Osteocyte (in vitro differentiated cells): ENCODE results near the gene TPK1. TPM values are rescaled to one million over a fixed set of nuclear protein-coding genes. Genes with fewer than 3 reads are reported as not detected.

Source experiments
- DNase-seq: peaks from one replicate; pipeline ENCODE4 v3.0.0; 2021; ENCODE audit warnings: mixed read lengths; ENCODE audit not compliant: unreplicated experiment; ENCODE audit errors: extremely low spot score
- H3K27ac Mint-ChIP-seq: one replicate; pipeline ENCODE4 v1.8.0; 2021; ENCODE audit warnings: mild to moderate bottlenecking, mixed read lengths; ENCODE audit not compliant: unreplicated experiment
- H3K27me3 Mint-ChIP-seq: one replicate; pipeline ENCODE4 v1.8.0; 2021; ENCODE audit warnings: mixed read lengths; ENCODE audit not compliant: unreplicated experiment
- H3K36me3 Mint-ChIP-seq: one replicate; pipeline ENCODE4 v1.8.0; 2021; ENCODE audit warnings: mixed read lengths; ENCODE audit not compliant: unreplicated experiment
- H3K4me1 Mint-ChIP-seq: one replicate; pipeline ENCODE4 v1.8.0; 2021; ENCODE audit warnings: mixed read lengths; ENCODE audit not compliant: unreplicated experiment
- H3K4me3 Mint-ChIP-seq: one replicate; pipeline ENCODE4 v1.8.0; 2021; ENCODE audit warnings: mild to moderate bottlenecking, moderate library complexity, mixed read lengths; ENCODE audit not compliant: unreplicated experiment
- H3K9me3 Mint-ChIP-seq: one replicate; pipeline ENCODE4 v1.8.0; 2021; ENCODE audit warnings: mixed read lengths; ENCODE audit not compliant: unreplicated experiment
- total RNA-seq: library from RNA; stranded (reverse); gene quantifications from 2 replicates; pipeline ENCODE4 v1.2.1, GENCODE V29; 2021
- TF ChIP-seq, protein P1 (sequence below): fragments of 200-600 bp; sonication (generic); IDR thresholded peaks from 2 replicates; pipeline ENCODE4 v1.5.0; 2021; ENCODE audit warnings: antibody characterized with exemption, mild to moderate bottlenecking, moderate library complexity

Gene TPK1
- total RNA-seq, 1 donor from 2014 or later, result 5.6 TPM

DNA sequence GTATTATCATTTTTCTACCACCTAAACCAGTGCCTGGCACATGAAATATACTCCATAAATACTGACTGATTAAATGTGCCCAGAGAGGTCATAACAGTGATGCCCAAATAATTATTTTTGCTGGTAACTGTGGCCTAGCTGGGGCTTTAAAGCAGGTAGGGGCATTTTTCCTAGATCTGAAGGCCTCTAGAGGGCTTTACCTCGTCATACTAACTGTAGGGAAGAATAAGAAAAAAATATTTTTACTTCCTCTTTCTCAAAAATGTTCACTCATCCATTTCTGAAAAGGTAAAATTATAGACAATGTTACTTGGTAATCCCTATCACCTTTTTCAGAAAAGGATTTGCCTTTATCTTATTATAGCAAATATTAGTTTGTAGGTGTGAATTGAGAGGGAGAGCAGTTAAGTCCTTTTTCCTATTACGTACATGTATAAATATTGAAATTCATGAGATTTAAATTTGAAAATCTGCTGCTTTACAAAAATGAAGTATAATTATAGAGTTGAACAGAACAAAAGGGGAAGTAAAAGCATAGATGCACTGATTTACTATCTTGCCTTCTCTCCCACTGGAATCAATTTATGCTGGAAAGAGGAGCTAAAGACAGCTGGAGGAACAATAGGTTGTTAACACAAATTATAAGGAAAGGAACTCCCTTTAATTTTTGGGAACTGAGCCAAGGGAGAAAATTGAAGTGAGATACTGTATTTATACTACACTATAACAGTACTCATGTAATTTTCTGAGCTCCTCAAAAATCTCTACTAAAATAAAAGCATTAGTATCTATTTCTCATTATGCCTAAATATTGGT, 360.8 kb downstream of the TPK1 start:
- Mint-ChIP-seq H3K4me3 (no peak overlapping the region), H3K9me3 (no peaks in the 10 kb centered on the region), H3K27me3 (no peaks in the 10 kb centered on the region), H3K27ac (no peak overlapping the region), H3K4me1 (no peaks in the 10 kb centered on the region), H3K36me3 (no peaks in the 10 kb centered on the region)
- DNase-seq, result no peak
- TF ChIP-seq, protein P1, sequence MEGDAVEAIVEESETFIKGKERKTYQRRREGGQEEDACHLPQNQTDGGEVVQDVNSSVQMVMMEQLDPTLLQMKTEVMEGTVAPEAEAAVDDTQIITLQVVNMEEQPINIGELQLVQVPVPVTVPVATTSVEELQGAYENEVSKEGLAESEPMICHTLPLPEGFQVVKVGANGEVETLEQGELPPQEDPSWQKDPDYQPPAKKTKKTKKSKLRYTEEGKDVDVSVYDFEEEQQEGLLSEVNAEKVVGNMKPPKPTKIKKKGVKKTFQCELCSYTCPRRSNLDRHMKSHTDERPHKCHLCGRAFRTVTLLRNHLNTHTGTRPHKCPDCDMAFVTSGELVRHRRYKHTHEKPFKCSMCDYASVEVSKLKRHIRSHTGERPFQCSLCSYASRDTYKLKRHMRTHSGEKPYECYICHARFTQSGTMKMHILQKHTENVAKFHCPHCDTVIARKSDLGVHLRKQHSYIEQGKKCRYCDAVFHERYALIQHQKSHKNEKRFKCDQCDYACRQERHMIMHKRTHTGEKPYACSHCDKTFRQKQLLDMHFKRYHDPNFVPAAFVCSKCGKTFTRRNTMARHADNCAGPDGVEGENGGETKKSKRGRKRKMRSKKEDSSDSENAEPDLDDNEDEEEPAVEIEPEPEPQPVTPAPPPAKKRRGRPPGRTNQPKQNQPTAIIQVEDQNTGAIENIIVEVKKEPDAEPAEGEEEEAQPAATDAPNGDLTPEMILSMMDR, result no peak

DNA sequence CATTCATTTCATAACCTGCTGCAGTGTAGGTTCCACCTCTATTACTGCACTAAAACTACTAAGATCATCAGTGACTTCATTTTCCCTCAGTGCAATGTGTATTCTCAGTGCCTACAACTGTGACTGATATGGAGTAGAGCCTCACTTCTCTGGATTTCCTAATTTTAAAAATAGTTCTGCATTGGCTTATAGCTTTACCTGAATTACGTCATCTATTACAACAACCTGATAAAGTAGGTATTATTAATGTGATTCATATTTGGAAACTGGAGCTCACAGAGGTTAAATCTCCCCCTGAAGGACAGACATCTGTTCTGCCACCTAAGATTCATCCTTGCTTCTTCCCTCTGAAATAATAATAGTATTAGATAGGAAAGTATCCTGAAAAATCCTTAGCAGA, 361.5 kb downstream of the TPK1 start:
- Mint-ChIP-seq H3K27me3 (no peaks in the 10 kb centered on the region), H3K36me3 (no peaks in the 10 kb centered on the region), H3K4me3 (no peak overlapping the region), H3K4me1 (no peaks in the 10 kb centered on the region), H3K9me3 (no peaks in the 10 kb centered on the region), H3K27ac (no peak overlapping the region)
- DNase-seq, result no peak
- TF ChIP-seq, protein P1, result no peak

DNA sequence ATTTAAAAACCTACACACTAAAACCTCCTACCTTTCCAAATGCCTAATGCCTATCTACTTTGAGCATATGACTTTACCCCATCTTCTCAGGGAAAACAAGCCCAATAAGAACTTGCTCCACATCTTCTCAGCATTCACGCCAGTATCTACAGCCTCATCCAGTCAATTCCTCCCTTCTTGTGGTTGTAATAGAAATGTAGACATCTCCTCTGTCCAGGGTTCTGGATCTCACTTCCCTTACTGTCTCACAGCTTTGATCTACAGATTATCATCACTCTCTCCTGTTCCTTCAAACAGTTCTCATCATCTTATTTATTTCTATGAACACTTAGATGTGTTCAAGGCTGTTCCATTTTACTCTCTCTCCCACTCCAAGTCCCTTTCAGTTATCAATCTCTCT, 361.9 kb downstream of the TPK1 start:
- Mint-ChIP-seq H3K36me3 (no peaks in the 10 kb centered on the region), H3K27ac (no peak overlapping the region), H3K4me3 (no peak overlapping the region), H3K27me3 (no peaks in the 10 kb centered on the region), H3K4me1 (no peaks in the 10 kb centered on the region), H3K9me3 (no peaks in the 10 kb centered on the region)
- no peak for DNase-seq
- TF ChIP-seq, protein P1, result no peak

DNA sequence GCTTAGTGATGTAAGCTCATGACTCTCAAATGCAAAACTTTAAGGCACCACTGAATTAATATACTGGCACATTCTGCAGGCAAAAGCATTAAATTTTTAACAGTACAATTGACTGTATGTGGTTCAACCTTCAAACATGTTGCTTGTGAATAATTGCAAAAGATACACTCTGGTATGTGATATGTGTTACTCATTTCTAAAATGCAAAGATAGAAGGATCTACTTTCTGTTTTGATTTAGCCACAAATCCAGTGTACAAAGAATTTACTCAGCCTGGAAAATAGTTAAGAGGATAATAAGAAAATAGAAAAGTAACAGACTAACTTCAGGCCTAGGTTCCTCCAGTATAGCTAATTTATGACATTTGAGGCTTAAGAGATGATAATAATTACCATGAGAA, 365.8 kb downstream of the TPK1 start:
- Mint-ChIP-seq H3K9me3 (peaks cover 4% of the 10 kb centered on the region), H3K27me3 (no peaks in the 10 kb centered on the region), H3K4me1 (no peaks in the 10 kb centered on the region), H3K4me3 (no peak overlapping the region), H3K27ac (no peak overlapping the region), H3K36me3 (no peaks in the 10 kb centered on the region)
- TF ChIP-seq, protein P1, result no peak
- DNase-seq, result no peak

DNA sequence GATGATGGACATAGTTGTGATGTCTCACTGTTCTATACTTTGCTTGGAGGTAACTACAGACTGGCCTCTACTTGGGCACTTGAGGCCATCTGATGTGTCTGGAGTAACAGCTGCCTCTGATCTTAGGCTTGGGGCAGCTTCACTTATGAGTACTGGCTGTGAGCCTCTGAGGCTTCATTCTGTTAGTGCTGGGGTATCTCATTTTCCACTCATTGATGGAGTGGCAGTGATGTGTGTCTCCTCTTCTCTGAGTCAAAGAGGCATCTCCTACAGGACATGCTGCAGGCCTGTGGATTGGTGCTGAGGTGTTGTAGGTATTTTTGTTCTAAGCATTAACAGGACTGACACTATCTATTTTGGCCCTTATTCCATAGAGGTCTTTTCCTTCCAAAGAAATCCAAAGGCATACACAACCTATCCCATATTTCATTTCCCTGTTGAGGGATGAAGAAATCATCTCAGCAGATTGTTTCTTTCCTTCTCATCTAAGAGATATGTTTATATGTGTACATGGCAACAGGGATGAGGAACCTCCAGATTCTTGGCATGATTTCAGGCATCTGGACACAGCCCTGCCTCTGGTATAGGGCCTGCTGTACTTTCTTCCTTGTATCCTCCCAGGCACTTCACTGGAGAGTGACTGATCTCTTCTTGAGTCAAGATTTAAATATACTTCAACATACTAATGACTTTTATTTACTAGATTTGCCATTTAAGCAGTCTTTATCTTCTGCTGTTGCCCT, 366.7 kb downstream of the TPK1 start:
- Mint-ChIP-seq H3K36me3 (no peaks in the 10 kb centered on the region), H3K27ac (no peak overlapping the region), H3K4me3 (no peak overlapping the region), H3K9me3 (peaks cover 4% of the 10 kb centered on the region), H3K27me3 (no peaks in the 10 kb centered on the region), H3K4me1 (no peaks in the 10 kb centered on the region)
- TF ChIP-seq, protein P1, result no peak
- DNase-seq, result no peak
